HG03571 (cell line): ENCODE data around the gene KCND2.

Experiments
- ATAC-seq: cut with Tn5 transposase; IDR thresholded peaks from one replicate; pipeline ENCODE4 v1.9.1; 2021; ENCODE audit not compliant: unreplicated experiment

The KCND2 gene

GRCh38 chr7:120793213-120793936 is 520.4 kb downstream of the KCND2 start:
- ATAC-seq = no peak

- ATAC-seq = no peak
Observed at GRCh38 chr7:120794106-120794729, 521.2 kb downstream of the KCND2 start.

GRCh38 chr7:120797026-120797645 is 524.2 kb downstream of the KCND2 start:
- no peak for ATAC-seq

- ATAC-seq = no peak
Observed at GRCh38 chr7:120799147-120799546, 526.2 kb downstream of the KCND2 start.
